Vagina (tissue), 2 donors: Measurements from ENCODE around the gene EPHB1. TPM values are rescaled to one million over a fixed set of nuclear protein-coding genes. Genes with fewer than 3 reads are reported as not detected.
A peak's percentile ranks its signal among the peaks of the same experiment; 100 is the strongest.

ENCODE experiments used
- DNase-seq, 2 donors: peaks; one replicate each; pipeline ENCODE4 v3.0.0-alpha.2; 2017; ENCODE audit errors: extremely low spot score in 2 of 2
- H3K27ac ChIP-seq: fragments of 200-600 bp; sonication (generic); one replicate; pipeline ENCODE4 v1.5.1; 2019
- H3K27me3 ChIP-seq: fragments of 200-600 bp; sonication (generic); one replicate; pipeline ENCODE4 v1.5.1; 2019
- H3K36me3 ChIP-seq, 2 donors: fragments of 200-600 bp; sonication (generic); one replicate each; pipeline ENCODE4 v1.5.1; 2017 to 2019
- H3K4me1 ChIP-seq: fragments of 200-600 bp; sonication (generic); one replicate; pipeline ENCODE4 v1.5.1; 2019
- H3K4me3 ChIP-seq, 2 donors: fragments of 200-600 bp; sonication (generic); 1 replicate in 1 of 2; 2 replicates in 1 of 2; pipeline ENCODE4 v1.5.1; 2016 to 2019
- H3K9me3 ChIP-seq: fragments of 200-600 bp; sonication (generic); one replicate; pipeline ENCODE4 v1.5.1; 2019
- POLR2A ChIP-seq, 2 donors: fragments of 450-650 bp; IDR thresholded peaks; one replicate each; pipeline ENCODE4 v1.6.1; 2017; ENCODE audit warnings: antibody characterized with exemption in 2 of 2, mild to moderate bottlenecking in 2 of 2, moderate library complexity in 2 of 2
- POLR2AphosphoS5 ChIP-seq, 2 donors: sonication (generic); formaldehyde crosslinking; IDR thresholded peaks; one replicate each; pipeline ENCODE4 v1.9.0; 2017; ENCODE audit warnings: antibody characterized with exemption in 2 of 2, mild to moderate bottlenecking in 2 of 2, low read depth in 1 of 2; ENCODE audit not compliant: insufficient read depth in 1 of 2
- intact Hi-C: fragments of 100-400 bp; cut with DNase I; formaldehyde crosslinking; loops from one replicate; pipeline ENCODE4 v1.15.1; 2023
- total RNA-seq: library from RNA; depleted of rRNA; stranded (reverse); fragments of >200 nt; gene quantifications from one replicate; pipeline ENCODE4 v1.2.3, GENCODE V29; 2016
- TF ChIP-seq, protein P1 (sequence below), 3 experiments: fragments of 450-650 bp in 2 of 3; fragments of 200-600 bp in 1 of 3; sonication (generic) in 1 of 3; IDR thresholded peaks; one replicate each; pipeline ENCODE4 v1.5.1; 2017 to 2019; ENCODE audit warnings: antibody characterized with exemption in 3 of 3, mild to moderate bottlenecking in 2 of 3, moderate library complexity in 2 of 3

Gene EPHB1
- 2.2 TPM for total RNA-seq

DNA sequence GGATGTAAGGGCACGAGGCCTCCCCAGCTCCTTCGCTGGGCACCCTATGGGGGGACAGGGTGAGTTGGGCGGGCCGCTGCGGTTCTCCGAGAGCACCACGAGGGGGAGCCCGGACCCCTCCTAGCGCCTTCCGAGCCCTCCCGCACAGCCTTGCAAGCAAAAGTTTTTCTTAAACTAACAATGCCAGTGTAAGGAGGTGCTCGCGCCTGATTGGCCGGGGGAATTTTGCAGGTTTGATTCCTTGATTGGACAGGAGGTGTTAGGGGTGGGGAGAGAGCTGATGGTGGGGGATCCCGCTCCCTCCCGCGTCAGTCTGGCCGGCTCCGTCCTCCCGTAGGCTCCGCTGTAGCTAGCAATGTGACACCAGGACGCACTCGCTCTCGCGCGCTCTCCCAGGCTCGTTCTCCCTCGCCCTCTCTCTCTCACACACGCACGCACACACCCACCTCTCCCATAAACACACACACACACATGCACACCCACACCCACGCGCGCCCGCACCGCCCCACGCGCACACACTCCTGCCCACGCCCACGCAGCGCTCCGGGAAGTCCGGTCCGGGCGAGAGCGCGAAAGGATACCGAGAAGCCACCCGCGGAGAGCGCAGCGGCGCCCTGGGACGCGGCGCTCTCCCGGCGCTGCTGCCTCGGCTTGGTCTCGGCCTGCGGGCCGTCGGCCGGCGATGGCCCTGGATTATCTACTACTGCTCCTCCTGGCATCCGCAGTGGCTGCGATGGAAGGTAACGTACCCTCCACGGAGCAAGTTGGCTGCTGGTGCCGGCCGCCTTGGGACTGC, at the start of gene EPHB1:
TSS of gene EPHB1 (plus strand) at position 311 of the 796 bp plus-strand sequence.
- Histone ChIP-seq H3K36me3 (no peaks in the 10 kb centered on the region), H3K9me3 (no peaks in the 10 kb centered on the region), H3K4me1 (peaks cover 24% of the 10 kb centered on the region), H3K27ac (no peak within 1 kb of the TSS), H3K27me3 (no peaks in the 10 kb centered on the region), H3K4me3 (peak within 1 kb of the TSS; percentile 45 to 57)
- peak in 1 of 2 donors; percentile 67 for TF ChIP-seq POLR2AphosphoS5 (IDR thresholded peaks at IDR 0.05; ENCODE audit: insufficient read depth in 1 of 2, low read depth in 1 of 2)
- peak in 1 of 2 donors; percentile 16 for TF ChIP-seq POLR2A (IDR thresholded peaks at IDR 0.05)
- TF ChIP-seq, protein P1, sequence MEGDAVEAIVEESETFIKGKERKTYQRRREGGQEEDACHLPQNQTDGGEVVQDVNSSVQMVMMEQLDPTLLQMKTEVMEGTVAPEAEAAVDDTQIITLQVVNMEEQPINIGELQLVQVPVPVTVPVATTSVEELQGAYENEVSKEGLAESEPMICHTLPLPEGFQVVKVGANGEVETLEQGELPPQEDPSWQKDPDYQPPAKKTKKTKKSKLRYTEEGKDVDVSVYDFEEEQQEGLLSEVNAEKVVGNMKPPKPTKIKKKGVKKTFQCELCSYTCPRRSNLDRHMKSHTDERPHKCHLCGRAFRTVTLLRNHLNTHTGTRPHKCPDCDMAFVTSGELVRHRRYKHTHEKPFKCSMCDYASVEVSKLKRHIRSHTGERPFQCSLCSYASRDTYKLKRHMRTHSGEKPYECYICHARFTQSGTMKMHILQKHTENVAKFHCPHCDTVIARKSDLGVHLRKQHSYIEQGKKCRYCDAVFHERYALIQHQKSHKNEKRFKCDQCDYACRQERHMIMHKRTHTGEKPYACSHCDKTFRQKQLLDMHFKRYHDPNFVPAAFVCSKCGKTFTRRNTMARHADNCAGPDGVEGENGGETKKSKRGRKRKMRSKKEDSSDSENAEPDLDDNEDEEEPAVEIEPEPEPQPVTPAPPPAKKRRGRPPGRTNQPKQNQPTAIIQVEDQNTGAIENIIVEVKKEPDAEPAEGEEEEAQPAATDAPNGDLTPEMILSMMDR (IDR thresholded peaks at IDR 0.05) = peak; percentile 44 to 79 (median 66)
- DNase-seq = peak; percentile 90 to 96
- intact Hi-C loops = loop anchor here (5.0 kb wide), 1 partner anchor 352 kb away; no protein-coding TSS in a partner anchor

DNA sequence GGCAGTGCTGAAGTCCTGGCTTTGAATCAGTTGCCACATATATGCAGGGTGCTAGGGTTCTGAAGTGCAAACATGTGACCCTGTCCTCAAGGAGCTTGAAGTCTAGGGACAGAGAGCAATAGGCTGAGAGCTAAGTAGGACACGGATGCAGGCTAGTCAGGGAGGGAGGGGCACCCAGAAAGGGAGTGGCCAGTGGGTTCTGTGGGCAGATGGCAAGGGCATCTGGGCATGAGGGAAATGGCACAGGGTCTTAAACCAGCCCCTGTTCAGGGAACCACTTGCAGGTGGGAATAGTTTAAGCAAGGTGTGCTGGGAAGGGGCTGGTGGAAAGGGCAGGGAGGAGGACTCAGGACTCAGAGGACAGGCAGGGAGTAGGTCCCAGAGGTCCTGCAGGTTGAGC, 46.4 kb upstream of the EPHB1 start:
- TF ChIP-seq, protein P1 (IDR thresholded peaks at IDR 0.05) = no peak
- TF ChIP-seq POLR2A (IDR thresholded peaks at IDR 0.05) (no peak), POLR2AphosphoS5 (IDR thresholded peaks at IDR 0.05; ENCODE audit: insufficient read depth in 1 of 2, low read depth in 1 of 2) (no peak)
- no peaks in the 10 kb centered on the region for H3K36me3 ChIP-seq
- DNase-seq = peak; percentile 54 to 67
- intact Hi-C loops = no loop called here
- no peak overlapping the region for H3K4me3 ChIP-seq
- no peaks in the 10 kb centered on the region for H3K27me3 ChIP-seq
- no peak overlapping the region for H3K27ac ChIP-seq
- H3K4me1 ChIP-seq = no peaks in the 10 kb centered on the region
- no peaks in the 10 kb centered on the region for H3K9me3 ChIP-seq

DNA sequence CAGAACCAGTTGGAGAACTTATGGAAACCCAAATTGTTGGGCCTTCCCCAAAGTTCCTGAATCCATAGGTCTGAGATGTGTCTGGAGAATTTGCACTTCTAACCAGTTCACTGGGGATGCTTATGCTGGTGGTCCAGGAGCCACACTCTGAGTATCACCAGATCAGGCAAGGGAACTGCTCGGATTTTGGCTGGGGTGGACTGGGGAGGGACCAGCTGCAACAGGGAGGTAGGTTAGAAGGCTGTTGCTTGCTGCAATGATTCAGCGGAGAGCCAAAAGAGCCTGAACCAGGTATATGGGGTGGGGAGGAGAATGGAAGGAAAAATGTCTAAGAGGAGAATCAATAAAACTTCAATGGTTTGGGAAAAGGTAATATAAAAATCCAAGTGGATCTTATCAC, 45.9 kb upstream of the EPHB1 start:
- Histone ChIP-seq H3K9me3 (no peaks in the 10 kb centered on the region), H3K4me3 (no peak overlapping the region), H3K36me3 (no peaks in the 10 kb centered on the region), H3K4me1 (no peaks in the 10 kb centered on the region), H3K27ac (no peak overlapping the region), H3K27me3 (no peaks in the 10 kb centered on the region)
- intact Hi-C loops = no loop called here
- TF ChIP-seq, protein P1 (IDR thresholded peaks at IDR 0.05) = no peak
- TF ChIP-seq POLR2A (IDR thresholded peaks at IDR 0.05) (no peak), POLR2AphosphoS5 (IDR thresholded peaks at IDR 0.05; ENCODE audit: insufficient read depth in 1 of 2, low read depth in 1 of 2) (no peak)
- peak; percentile 70 to 77 for DNase-seq

DNA sequence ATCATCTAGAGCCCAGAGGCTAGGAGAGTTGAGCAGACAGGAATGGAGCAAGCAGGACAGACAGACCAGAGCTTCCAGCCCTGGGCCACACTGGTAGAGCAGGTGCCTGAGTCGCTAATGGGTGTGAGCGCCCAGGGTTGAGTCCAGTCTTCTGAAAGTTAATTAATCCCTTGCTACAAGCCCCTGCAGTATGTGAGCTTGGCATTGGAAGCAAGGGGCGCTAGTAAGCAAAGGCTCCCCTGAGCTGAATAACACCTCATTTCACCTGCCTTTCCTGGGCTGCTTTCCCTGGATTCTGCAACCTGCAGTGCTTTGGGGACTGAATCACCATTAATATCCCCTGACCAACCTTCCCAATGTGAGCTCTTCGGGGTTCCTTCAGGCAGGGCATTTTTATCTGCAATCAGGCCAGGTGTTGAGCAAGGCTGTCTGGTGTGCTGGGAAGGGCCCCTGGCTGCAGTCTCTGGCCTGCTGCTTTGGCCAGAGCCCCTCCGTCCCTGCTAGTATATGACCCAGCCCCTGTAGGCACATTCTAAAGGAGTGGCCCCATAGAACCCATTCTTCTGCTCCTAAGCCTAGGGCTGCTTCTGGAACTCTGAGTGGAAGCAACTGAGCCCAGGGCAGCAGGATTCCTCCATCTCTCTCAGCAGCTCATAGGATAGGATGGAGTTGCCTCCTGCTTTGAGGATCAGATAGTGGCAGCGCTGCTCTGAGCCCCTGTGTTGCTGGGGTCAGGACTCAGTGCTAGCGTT, 45.1 kb upstream of the EPHB1 start:
- Histone ChIP-seq H3K4me1 (no peaks in the 10 kb centered on the region), H3K9me3 (no peaks in the 10 kb centered on the region), H3K27me3 (no peaks in the 10 kb centered on the region), H3K27ac (no peak overlapping the region), H3K4me3 (no peak overlapping the region), H3K36me3 (no peaks in the 10 kb centered on the region)
- peak; percentile 49 to 52 for DNase-seq
- TF ChIP-seq, protein P1 (IDR thresholded peaks at IDR 0.05) = no peak
- no peak for TF ChIP-seq POLR2AphosphoS5 (IDR thresholded peaks at IDR 0.05; ENCODE audit: insufficient read depth in 1 of 2, low read depth in 1 of 2)
- no peak for TF ChIP-seq POLR2A (IDR thresholded peaks at IDR 0.05)
- intact Hi-C loops = no loop called here
